Activated CD4-positive, alpha-beta T cell treated with anti-CD3 and anti-CD28 coated beads, Interleukin-2, amount 50 U/mL, for 24 hours (primary cell): ENCODE measurements around the gene SLX9.

Source experiments
- DNase-seq, 2 donors: peaks; one replicate each; pipeline ENCODE4 v3.0.0-alpha.2; 2020; ENCODE audit warnings: low read depth in 1 of 2, low spot score in 1 of 2

SLX9 gene

GRCh38 chr21:44989537-44989886, 49.7 kb downstream of the SLX9 start:
- DNase-seq = no peak

- DNase-seq = no peak
These were observed 50.3 kb downstream of the SLX9 start for GRCh38 chr21:44989943-44990780.

GRCh38 chr21:44990921-44991320, 51.1 kb downstream of the SLX9 start:
- DNase-seq = no peak

GRCh38 chr21:44991538-44992483, 52.0 kb downstream of the SLX9 start:
- no peak for DNase-seq

GRCh38 chr21:44992608-44993031, 52.8 kb downstream of the SLX9 start:
- DNase-seq = no peak

GRCh38 chr21:44993321-44994046, 53.7 kb downstream of the SLX9 start:
- DNase-seq = no peak

GRCh38 chr21:44994047-44994694, 54.3 kb downstream of the SLX9 start:
- DNase-seq = no peak

GRCh38 chr21:44994695-44995342, 55.0 kb downstream of the SLX9 start:
- DNase-seq = no peak

GRCh38 chr21:44995343-44995941, 55.6 kb downstream of the SLX9 start:
- no peak for DNase-seq

- no peak for DNase-seq
These were observed 56.3 kb downstream of the SLX9 start for GRCh38 chr21:44996096-44996495.

- DNase-seq = no peak
These were observed 56.7 kb downstream of the SLX9 start for GRCh38 chr21:44996501-44996921.

- DNase-seq = no peak
These were observed 57.4 kb downstream of the SLX9 start for GRCh38 chr21:44996983-44997936.

- DNase-seq = no peak
These were observed 58.3 kb downstream of the SLX9 start for GRCh38 chr21:44998086-44998620.

- no peak for DNase-seq
These were observed 59.0 kb downstream of the SLX9 start for GRCh38 chr21:44998621-44999427.

- DNase-seq = no peak
These were observed 59.7 kb downstream of the SLX9 start for GRCh38 chr21:44999428-44999971.

GRCh38 chr21:44999972-45000636, 60.3 kb downstream of the SLX9 start:
- DNase-seq = no peak

GRCh38 chr21:45000637-45001133, 60.9 kb downstream of the SLX9 start:
- DNase-seq = no peak
